D721Med (cell line): Measurements from ENCODE around the gene GRK2.

Source experiments
- DNase-seq: peaks from one replicate; pipeline ENCODE4 v3.0.0; 2011; ENCODE audit warnings: low spot score; ENCODE audit not compliant: insufficient read length
- FAIRE-seq: peaks from 2 replicates; lab custom pipeline; 2011; peaks lifted over from hg19 to GRCh38; lab: Jason Lieb, UNC
- CTCF ChIP-seq: IDR thresholded peaks from 2 replicates; pipeline ENCODE4 v1.5.1; 2012; ENCODE audit warnings: mild to moderate bottlenecking, control low read depth; ENCODE audit not compliant: insufficient read depth; ENCODE audit errors: missing control alignments

The GRK2 gene

DNA sequence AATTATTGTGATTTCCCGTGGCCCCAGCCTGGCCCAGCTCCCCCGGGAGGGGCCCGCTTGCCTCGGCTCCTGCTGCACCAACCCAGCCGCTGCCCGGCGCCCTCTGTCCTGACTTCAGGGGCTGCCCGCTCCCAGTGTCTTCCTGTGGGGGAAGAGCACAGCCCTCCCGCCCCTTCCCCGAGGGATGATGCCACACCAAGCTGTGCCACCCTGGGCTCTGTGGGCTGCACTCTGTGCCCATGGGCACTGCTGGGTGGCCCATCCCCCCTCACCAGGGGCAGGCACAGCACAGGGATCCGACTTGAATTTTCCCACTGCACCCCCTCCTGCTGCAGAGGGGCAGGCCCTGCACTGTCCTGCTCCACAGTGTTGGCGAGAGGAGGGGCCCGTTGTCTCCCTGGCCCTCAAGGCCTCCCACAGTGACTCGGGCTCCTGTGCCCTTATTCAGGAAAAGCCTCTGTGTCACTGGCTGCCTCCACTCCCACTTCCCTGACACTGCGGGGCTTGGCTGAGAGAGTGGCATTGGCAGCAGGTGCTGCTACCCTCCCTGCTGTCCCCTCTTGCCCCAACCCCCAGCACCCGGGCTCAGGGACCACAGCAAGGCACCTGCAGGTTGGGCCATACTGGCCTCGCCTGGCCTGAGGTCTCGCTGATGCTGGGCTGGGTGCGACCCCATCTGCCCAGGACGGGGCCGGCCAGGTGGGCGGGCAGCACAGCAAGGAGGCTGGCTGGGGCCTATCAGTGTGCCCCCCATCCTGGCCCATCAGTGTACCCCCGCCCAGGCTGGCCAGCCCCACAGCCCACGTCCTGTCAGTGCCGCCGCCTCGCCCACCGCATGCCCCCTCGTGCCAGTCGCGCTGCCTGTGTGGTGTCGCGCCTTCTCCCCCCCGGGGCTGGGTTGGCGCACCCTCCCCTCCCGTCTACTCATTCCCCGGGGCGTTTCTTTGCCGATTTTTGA is 19.5 kb downstream of the GRK2 start:
- no peak for TF ChIP-seq CTCF
- no peak for DNase-seq

DNA sequence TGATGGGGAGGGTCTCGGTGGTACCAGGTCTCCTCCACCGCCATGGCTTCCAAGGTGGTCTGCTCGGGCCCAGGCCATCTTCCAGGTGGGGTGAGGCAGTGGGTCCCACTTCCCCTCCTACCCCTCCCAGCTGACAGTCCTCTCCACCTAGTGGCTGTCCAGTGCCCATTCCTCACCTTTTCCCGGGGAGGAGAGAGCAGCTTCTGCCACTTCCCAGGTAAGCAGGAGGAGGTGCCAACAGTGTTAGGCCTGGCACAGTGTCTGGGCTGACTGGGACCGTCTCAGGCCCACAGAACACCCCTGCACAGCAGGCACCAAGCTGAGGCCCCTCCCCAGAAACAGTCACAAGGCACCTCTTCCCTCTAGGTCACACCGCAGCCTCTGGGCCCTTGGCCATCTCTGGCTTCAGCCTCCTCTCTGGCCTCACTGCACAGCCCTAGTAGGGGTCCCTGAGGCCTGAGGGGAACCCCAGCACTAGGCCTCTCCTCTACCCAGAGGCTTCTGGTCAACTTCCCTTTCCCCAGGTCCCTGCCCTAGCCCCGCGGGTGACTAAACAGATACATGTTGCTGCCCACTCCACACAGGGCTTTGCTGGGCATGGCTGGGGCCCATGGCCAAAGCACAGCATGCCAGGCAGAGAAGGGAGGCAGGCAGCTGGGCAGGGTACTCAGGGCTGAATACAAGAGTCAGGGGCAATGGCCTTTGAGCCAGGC is 20.5 kb downstream of the GRK2 start:
- DNase-seq (no peak), FAIRE-seq (no peak)
- no peak for TF ChIP-seq CTCF

More for the DNA sequence above, 19.5 kb downstream of the GRK2 start:
- no peak for FAIRE-seq

DNA sequence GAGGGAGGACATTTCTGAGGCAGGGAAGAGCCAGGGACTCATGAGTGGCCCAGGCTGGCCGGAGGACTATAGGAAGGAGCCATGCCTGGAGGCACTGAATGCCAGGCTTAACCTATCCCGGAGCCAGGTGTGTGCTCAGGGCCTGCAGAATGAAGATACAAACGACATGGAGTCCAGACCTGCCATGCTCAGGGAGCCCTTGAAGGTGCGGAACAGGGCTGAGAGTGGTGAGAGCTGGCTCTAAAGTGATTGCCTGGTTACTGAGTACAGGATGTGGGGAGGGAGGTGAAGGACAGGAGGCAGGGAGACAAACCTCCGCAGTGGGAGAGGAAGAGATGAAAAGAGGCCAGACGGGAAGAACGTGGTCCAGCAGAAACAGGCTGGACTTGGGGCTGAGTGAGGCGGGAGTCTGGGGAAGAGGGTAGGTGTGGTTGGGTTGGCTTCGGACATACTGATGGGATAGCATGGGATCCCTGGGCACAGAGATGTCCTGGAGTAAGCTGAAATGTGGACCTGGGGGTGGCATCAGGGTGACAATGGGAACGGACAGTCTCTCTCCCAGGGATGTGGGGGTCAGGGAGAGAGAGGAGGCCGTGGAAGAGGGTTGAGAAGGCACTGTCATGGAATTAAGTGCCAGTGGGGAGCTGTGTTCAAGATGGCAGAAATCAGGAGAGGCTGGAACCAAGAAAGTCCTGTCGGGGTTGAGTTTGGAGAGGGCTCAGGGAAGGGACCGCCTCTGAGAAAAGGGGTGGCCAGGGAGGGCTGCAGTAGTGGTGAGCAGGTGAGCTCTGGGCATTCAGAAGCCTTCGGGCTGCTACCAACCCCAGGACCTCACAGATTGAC is 21.3 kb downstream of the GRK2 start:
- FAIRE-seq = no peak
- DNase-seq = no peak
- no peak for TF ChIP-seq CTCF

- TF ChIP-seq CTCF = no peak
- DNase-seq (no peak), FAIRE-seq (no peak)
These were observed 21.9 kb downstream of the GRK2 start for GRCh38 chr11:67288198-67288451.

- FAIRE-seq = no peak
- TF ChIP-seq CTCF = no peak
- peak; percentile 82 for DNase-seq
These were observed 22.4 kb downstream of the GRK2 start for GRCh38 chr11:67288452-67289225.

GRCh38 chr11:67289226-67289650 is 23.0 kb downstream of the GRK2 start, which contains the start of gene ANKRD13D:
Gene ANKRD13D (plus strand): TSS chr11:67289303. CDS start chr11:67289461, 158 bp downstream.
- no peak for DNase-seq
- TF ChIP-seq CTCF = no peak

More at GRCh38 chr11:67289226-67289650, 23.0 kb downstream of the GRK2 start, which contains the start of gene ANKRD13D:
- no peak for FAIRE-seq
